Ecto neural progenitor cell (in vitro differentiated cells): ENCODE results near the gene RFX7.

Experiments used
- DNase-seq: peaks from one replicate; pipeline ENCODE4 v3.0.0-alpha.2; 2018; ENCODE audit warnings: low spot score

RFX7 gene

DNA sequence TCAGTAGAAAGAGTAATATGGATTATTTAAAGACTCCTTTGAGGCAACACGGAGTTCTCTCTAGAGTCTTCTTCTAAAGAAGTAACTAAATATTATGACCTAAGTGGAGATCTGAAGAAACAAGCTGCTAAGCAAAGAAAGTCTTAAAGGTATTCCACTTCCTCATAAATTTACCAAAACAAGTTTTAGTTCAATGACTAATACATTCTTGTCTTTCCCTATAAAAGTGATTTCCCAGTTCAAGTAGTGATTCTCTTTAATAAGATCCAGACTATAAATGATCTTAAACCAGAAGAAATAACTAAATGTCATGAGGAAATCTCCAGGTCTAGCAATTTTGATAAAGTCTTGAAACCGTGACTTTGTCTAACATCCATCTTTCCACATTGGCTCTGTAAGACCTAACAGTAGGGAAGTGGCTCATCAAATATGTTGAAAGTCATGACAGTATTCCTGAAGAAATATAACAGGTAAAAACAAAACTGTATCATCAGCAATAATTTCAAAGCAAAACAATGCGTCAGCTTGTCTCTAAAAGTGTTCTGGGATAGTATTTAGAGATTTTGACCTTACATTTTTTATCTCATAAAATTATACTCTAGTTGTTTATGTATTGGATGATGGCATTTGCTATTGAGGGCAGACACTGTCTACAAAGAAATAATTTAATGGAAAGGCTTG lies 198.5 kb downstream of the RFX7 start:
- no peak for DNase-seq

DNA sequence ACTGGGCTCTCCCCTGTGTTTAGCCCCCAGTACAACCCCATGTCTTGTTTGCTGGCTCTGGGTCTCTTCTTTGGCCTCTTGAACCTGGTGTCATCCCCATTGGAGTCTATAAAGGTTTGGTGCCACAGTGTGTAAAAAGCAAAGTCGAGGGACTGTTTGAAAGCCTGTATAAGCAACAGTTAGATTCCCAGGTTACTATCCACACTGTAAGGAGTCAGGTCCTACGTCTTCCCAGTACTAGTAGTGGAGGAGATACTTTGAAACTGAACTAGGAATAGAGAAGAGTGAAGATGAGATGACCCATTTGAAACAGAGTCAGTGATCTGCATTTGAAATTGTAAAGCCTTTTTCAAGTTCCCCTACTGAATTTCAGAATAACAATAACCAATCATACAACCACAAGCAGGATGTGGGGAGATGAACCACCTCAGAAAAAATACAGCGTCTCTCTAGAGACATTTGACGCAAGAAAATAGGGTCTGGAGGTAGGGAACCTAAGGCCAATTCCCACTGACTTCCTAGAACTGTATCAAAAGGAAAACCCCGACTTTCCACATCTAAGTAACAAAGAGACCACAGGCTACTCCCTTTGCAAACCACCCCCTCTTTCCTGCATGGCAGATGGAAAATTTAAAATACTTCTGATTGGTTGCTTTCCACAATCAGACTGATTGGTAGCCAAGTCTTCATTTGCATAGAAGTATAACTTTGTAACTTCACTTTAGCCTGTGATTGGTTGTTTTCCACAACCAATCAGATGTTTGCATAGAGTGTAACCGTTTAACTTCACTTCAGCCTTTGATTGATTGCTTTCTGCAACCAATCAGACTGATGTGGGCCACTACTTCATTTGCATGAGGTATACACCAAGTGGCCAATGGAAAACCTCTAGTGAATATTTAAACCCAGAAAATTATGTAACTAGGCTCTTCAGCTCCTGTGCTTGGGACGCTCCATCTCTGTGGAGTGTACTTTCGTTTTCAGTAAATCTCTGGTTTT lies 200.4 kb downstream of the RFX7 start:
- no peak for DNase-seq

DNA sequence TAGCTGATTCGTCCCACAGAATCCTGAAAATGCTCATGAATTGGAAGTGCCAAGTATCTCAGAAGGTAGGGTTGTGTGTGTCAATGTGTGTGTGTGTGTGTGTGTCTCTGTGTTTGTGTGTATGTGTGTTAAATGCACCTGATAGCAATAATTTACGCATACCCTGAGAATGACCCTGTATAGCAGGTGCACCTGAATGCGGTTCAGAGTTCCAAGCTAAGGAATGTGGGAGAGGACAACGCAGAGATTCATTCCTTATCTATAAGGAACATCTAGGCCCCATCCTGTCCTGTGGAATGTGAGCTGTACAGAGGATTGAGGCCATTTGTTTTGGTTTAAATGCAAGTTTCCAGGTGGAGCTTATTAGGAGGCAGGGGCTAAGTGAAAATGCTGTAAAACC lies 201.2 kb downstream of the RFX7 start:
- DNase-seq: no peak

DNA sequence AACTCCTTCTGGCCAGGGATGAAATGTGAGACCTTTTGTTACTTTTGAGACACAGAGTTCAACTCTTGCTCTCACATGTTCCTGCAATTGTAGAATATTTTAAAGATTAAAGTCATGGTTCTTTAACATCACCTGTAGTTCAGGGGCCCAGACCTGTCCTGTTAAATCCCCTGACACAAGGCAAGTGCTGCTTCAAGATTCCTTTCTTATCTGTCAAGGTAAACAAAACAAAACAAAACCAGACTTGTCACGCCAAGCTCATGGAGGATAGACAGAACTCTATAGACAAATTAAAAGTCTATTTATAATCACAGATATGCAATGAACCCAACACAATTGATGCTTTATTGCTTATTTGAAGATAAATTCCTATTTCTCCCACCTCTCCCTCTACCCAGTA lies 201.6 kb downstream of the RFX7 start:
- DNase-seq: no peak

DNA sequence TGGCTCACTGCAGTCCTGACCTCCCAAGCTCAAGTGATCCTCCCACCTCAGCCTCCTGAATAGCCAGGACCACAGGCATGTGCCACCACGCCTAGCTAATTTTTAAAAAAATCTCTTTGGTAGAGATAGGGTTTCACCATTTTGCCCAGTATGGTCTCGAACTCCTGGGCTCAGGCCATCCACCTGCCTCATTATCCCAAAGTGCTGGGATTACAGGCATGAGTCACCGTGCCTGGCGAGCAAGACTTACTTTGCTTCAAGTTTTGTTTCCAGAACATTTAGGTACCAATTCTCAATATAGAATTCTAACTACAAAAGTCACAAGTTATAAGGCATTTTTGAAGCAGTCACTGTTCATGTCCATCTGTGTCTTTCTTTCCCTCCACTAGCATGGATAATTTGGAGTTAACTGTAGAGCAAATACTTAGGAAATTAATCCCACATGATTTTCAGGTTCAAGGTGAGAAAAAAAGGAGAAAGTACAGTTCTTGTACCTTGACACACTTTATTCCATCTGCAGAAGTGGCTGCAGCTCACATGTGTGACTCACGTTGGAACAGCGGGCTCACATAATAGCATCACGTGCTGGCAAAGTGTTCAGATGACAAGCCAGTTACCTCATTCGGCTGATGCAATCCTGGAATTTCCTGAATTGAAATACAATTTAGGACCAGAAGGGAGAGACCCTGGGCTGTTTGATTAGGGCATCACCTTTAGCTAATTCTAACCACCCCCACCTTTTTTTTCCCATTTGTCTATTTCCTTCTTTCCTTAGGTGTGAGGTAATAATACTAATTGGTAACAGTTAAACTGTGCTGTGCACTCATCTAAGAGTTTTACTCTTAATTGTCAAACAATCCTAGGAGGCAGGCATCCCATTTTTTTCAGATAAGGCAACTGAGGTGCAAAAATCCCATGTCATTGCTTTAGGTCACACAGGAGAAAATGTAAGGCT lies 203.3 kb downstream of the RFX7 start:
- DNase-seq: no peak

DNA sequence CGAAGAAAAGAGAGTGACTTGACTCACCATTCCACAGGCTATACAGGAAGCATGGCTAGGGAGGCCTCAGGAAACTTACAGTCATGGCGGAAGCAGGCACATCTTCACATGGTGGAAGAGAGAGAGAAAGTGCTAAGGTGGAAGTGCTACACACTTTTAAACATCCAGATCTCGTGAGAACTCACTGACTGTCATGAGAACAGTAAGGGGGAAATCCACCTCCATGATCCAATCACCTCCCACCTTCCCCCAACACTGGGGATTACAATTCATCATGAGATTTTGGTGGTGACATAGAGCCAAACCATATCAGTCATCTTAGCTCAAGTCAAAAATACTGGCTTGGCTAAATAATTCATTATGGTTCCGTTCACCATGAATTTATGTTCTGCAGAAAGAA lies 205.0 kb downstream of the RFX7 start:
- no peak for DNase-seq

DNA sequence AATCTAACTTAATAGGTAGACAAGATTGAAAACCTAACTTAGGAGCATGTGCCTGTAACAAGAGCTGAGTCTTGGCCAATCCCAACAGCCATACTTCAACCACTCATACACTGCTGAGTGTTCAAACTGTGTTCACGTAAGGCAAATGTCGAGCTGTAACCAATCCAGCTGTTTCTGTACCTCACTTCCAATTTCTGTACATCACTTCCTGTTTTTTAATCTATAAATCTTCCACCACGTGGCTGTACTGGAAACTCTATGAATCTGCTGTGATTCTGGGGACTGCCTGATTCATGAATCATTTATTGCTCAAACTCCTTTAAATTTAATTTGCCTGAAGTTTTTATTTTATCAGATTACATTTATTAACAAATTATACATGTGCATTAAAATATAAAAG lies 205.7 kb downstream of the RFX7 start:
- no peak for DNase-seq
